SK-N-MC (cell line): ENCODE data around the gene FAM111B.

Source experiments
- EZH2 ChIP-seq: fragments of 200-600 bp; sonication (generic); IDR thresholded peaks from one replicate; pipeline ENCODE4 v1.6.1; 2017; ENCODE audit warnings: antibody characterized with exemption
- FOXP2 ChIP-seq: optimal IDR thresholded peaks from 2 replicates; pipeline ENCODE3; 2011; ENCODE audit warnings: mild to moderate bottlenecking, moderate library complexity; ENCODE audit not compliant: insufficient read depth; ENCODE audit errors: extremely low read length, control extremely low read depth
- POLR2AphosphoS5 ChIP-seq: IDR thresholded peaks from 2 replicates; pipeline ENCODE4 v1.6.1; 2012; ENCODE audit warnings: mild to moderate bottlenecking, low read depth, low read length, borderline replicate concordance

- TF ChIP-seq EZH2 = no peak
- TF ChIP-seq POLR2AphosphoS5 = no peak
- no peak for TF ChIP-seq FOXP2
Measured at GRCh38 chr11:59151761-59152160, 44.7 kb downstream of the FAM111B start.
